ENCODE measurements around the gene TLR8.

TLR8 gene

GRCh38 chrX:12906046-12906761, at the start of gene TLR8:
TLR8 (plus strand) TSS chrX:12906620; CDS start chrX:12906707, 87 bp downstream.
- in situ Hi-C loops (cut with HindIII; ENCODE audit: low pct_ligation_motif_present, low pct_unique_long_range_greater_than_20kb, low sequenced_read_pairs): no loop called here
- DNase-seq: no peak

- DNase-seq: no peak
- in situ Hi-C loops (cut with HindIII; ENCODE audit: low pct_ligation_motif_present, low pct_unique_long_range_greater_than_20kb, low sequenced_read_pairs): no loop called here
These were observed 41.1 kb upstream of the TLR8 start for GRCh38 chrX:12865359-12865758.

DNA sequence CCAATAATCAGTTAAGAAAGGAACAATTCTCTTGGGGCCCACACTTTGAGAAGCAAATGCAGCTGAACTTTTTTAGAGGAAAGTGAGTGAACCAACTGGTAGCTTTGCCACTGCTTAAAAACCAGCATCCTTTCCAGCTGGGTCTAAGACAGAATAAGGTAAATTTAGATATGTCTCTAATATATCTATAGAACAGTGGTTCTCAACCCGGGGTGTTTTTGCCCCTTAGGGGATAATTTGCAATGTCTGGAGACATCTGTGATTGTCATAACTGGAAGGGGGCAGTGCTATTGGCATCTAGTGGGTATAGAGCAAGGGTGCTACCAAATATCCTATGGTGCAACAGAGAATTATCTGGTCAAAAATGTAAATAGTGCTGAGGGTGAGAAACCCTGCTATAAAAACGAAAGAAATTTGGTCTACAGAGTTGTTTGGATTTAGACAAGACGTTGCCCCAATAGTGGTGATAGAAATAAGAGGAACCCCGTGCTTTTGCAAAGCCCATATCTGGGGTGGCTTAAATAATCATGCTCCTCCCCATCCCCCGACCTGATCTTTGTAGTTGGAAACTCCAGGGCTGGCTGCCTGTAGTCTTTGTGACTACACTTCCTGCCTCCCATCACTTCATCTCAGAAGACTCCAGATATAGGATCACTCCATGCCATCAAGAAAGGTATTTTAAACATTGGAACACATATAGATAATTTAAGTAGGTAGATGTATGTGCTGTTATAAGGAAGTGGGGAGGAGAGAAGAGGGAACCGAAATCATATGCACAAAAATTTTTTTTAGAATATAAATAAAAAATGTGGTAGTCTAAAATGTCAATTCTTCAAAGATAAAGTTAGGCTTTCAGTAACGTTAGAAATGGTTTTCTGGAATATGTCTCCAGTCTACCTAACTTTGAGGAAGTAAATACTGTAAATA, 39.7 kb upstream of the TLR8 start, which contains the start of gene TLR7:
Gene TLR7 (plus strand): TSS at position 622 of the 927 bp plus-strand sequence. CDS start 507 bp downstream, outside the sequence.
- in situ Hi-C loops (cut with HindIII; ENCODE audit: low pct_ligation_motif_present, low pct_unique_long_range_greater_than_20kb, low sequenced_read_pairs): no loop called here
- DNase-seq: no peak

DNA sequence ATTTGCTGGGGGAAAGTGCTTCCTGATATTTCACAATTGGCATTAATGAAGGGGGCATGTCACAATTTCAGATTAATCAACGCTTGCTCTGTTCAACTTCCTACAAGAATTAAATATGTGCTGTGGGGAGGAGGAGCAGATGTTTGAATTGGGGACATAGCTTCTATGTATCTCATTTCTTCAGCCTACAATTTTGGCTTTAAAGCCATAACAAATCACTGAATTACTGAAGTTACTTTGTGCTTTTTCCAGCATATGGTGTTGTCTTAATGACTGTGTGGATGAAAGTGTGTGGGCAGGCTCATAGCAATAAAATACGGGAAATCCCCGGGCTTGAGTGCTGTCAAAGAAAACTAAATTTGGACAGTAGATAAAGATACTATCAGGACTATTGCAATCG, 38.7 kb upstream of the TLR8 start:
- DNase-seq: no peak
- in situ Hi-C loops (cut with HindIII; ENCODE audit: low pct_ligation_motif_present, low pct_unique_long_range_greater_than_20kb, low sequenced_read_pairs): no loop called here

DNA sequence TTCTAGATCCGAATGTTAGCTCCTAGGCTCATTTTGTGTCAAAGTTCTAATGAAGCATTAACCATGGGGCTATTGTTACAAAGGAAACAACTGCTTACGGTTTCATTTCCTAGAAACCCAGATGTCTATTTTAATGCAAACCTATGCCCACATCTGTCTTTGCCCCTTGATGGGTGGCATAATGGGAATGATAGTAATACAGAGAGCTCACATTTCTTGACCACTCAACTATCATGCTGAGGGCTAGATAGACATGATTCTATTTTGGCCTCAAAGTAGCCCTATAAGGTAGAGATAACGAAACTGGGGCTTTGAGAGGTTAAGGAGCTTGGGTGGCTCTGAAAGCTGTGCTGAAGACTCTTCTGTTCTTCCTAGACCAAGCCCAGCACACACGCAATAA, 37.7 kb upstream of the TLR8 start:
- no peak for DNase-seq
- in situ Hi-C loops (cut with HindIII; ENCODE audit: low pct_ligation_motif_present, low pct_unique_long_range_greater_than_20kb, low sequenced_read_pairs): no loop called here

DNA sequence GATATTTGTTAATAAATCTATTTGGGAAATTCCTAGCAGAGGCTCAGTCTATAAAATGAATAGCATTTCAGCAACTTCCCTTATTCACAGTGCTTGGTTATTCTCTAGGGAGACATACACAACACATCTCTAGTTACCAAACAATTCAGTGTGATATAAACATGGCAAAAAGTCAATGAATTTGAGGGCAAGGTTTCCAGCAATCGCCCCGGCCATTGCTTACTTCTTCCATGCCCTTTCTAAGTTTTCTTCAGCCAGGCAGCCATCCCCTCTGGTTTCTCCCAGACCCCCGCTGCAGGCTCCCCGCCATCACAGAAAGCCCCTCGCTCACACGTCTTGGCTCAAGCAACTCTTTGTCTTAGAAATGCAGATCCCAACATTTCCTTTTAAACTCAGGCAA, 35.2 kb upstream of the TLR8 start:
- no peak for DNase-seq
- in situ Hi-C loops (cut with HindIII; ENCODE audit: low pct_ligation_motif_present, low pct_unique_long_range_greater_than_20kb, low sequenced_read_pairs): no loop called here

DNA sequence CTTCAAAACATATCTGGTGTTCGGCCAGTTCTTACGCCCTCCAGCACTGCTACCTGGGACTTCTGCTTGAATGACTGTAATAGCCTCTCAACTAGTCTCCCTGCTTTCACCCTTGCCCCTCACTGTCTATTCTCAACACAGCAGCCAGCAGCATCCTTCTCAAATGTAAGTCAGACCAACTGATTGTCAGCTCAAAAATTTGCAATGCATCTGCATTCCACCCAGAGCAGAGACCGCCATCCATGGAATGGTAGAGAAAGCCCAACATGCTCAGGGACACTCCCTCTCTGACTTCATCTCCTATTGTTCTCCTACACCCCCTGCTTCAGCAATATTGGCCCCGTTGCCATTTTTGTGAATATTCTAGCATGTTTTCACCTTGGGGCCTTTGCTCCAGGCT, 33.7 kb upstream of the TLR8 start:
- DNase-seq: no peak
- in situ Hi-C loops (cut with HindIII; ENCODE audit: low pct_ligation_motif_present, low pct_unique_long_range_greater_than_20kb, low sequenced_read_pairs): no loop called here

DNA sequence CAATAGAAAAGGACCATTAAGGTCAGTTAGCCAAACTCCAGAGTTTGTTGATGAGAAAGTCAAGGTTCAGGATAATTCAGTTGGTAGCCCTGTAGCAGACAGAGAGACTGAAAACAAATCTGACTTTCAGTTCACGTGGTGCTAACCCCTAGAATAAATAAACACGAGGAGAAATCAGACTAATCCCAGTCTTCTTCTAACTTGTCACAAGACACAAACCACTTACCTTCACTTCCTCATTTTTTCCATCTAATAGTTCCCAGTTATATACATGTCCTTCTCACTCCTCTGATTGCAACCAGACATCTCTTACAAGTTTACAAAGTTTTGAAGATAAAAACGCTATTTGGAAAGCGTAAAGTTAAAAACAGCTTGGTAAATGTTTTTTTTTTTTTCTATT, 31.8 kb upstream of the TLR8 start:
- no peak for DNase-seq
- in situ Hi-C loops (cut with HindIII; ENCODE audit: low pct_ligation_motif_present, low pct_unique_long_range_greater_than_20kb, low sequenced_read_pairs): no loop called here

DNA sequence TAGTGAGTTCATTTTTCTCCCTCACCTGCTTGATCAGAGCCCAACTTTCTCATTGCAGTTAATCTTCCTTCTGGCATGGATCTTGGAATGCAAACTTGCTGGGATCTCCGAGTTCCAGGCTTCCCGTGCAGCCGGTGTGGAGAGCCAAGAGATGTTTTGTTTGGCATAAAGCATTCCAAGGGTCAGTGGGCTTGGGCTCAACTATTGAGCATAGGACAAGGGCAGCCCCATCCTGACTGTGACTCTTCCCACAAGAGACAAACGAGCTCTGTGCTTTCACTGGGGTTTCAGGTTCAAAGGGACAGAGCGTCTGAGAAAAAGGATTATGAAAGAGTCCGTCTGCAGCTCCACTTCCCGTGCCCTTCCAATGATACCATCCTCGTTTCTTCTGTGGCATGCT, 29.0 kb upstream of the TLR8 start:
- in situ Hi-C loops (cut with HindIII; ENCODE audit: low pct_ligation_motif_present, low pct_unique_long_range_greater_than_20kb, low sequenced_read_pairs): no loop called here
- DNase-seq: no peak

GRCh38 chrX:12878536-12878935, 27.9 kb upstream of the TLR8 start:
- in situ Hi-C loops (cut with HindIII; ENCODE audit: low pct_ligation_motif_present, low pct_unique_long_range_greater_than_20kb, low sequenced_read_pairs): no loop called here
- DNase-seq: no peak

GRCh38 chrX:12881914-12882313, 24.5 kb upstream of the TLR8 start:
- DNase-seq: no peak
- in situ Hi-C loops (cut with HindIII; ENCODE audit: low pct_ligation_motif_present, low pct_unique_long_range_greater_than_20kb, low sequenced_read_pairs): no loop called here

- DNase-seq: no peak
- in situ Hi-C loops (cut with HindIII; ENCODE audit: low pct_ligation_motif_present, low pct_unique_long_range_greater_than_20kb, low sequenced_read_pairs): no loop called here
These were observed 20.9 kb upstream of the TLR8 start for GRCh38 chrX:12885508-12885907.

DNA sequence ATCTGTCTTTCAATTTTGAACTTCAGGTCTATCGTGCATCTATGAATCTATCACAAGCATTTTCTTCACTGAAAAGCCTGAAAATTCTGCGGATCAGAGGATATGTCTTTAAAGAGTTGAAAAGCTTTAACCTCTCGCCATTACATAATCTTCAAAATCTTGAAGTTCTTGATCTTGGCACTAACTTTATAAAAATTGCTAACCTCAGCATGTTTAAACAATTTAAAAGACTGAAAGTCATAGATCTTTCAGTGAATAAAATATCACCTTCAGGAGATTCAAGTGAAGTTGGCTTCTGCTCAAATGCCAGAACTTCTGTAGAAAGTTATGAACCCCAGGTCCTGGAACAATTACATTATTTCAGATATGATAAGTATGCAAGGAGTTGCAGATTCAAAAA, 19.9 kb upstream of the TLR8 start:
- DNase-seq: no peak
- in situ Hi-C loops (cut with HindIII; ENCODE audit: low pct_ligation_motif_present, low pct_unique_long_range_greater_than_20kb, low sequenced_read_pairs): no loop called here

DNA sequence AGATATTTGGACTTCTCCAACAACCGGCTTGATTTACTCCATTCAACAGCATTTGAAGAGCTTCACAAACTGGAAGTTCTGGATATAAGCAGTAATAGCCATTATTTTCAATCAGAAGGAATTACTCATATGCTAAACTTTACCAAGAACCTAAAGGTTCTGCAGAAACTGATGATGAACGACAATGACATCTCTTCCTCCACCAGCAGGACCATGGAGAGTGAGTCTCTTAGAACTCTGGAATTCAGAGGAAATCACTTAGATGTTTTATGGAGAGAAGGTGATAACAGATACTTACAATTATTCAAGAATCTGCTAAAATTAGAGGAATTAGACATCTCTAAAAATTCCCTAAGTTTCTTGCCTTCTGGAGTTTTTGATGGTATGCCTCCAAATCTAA, 19.3 kb upstream of the TLR8 start:
- in situ Hi-C loops (cut with HindIII; ENCODE audit: low pct_ligation_motif_present, low pct_unique_long_range_greater_than_20kb, low sequenced_read_pairs): no loop called here
- no peak for DNase-seq

GRCh38 chrX:12887767-12888166, 18.7 kb upstream of the TLR8 start:
- in situ Hi-C loops (cut with HindIII; ENCODE audit: low pct_ligation_motif_present, low pct_unique_long_range_greater_than_20kb, low sequenced_read_pairs): no loop called here
- no peak for DNase-seq

DNA sequence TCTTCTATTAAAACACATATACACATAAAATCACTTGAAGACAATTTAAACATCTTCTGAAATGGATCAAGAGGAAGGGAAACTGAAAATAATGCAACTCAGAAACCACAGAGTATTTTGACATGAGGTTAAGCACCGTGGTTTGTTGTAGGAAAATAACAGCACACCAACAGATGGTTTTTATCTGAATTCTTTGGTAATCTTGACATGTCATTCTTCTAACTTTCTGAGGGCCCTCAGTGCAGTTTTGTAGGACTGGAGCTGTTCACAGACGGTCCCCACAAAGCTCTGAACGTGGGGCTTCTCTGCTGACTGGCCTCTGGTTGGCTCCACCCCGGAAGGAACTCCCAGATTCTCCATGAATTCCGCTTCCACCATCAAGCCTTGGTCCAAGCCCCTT, 16.0 kb upstream of the TLR8 start:
- in situ Hi-C loops (cut with HindIII; ENCODE audit: low pct_ligation_motif_present, low pct_unique_long_range_greater_than_20kb, low sequenced_read_pairs): no loop called here
- DNase-seq: no peak

DNA sequence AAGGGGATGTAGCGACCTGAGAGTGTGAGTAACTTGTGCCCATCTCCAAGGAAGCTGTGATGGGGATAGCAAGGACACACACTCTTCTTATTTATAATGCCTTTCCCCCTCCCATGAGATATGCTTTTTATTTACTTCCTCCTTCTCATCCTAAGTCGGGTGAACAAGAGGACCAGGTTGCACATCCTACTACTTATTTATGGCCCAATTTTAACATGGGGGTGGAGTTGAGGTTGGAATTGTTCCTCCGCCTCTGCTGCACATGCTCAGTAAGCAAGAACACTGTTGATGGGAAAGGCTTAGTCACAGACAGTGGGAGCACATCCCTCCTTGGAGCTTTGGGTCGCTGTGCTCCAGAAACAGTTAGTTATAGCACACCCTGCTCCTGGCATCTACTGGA, 15.2 kb upstream of the TLR8 start:
- DNase-seq: no peak
- in situ Hi-C loops (cut with HindIII; ENCODE audit: low pct_ligation_motif_present, low pct_unique_long_range_greater_than_20kb, low sequenced_read_pairs): no loop called here

- in situ Hi-C loops (cut with HindIII; ENCODE audit: low pct_ligation_motif_present, low pct_unique_long_range_greater_than_20kb, low sequenced_read_pairs): no loop called here
- DNase-seq: no peak
These were observed 14.4 kb upstream of the TLR8 start for GRCh38 chrX:12891915-12892506.

- in situ Hi-C loops (cut with HindIII; ENCODE audit: low pct_ligation_motif_present, low pct_unique_long_range_greater_than_20kb, low sequenced_read_pairs): no loop called here
- DNase-seq: no peak
These were observed 13.7 kb upstream of the TLR8 start for GRCh38 chrX:12892716-12893115.

Measured in ACHN (cell line).